Stimulated activated naive B cell treated with anti-CD40 and anti-IgM and Interleukin-4, amounts not matched to agents 10 μg/mL and 1 μg/mL and 100 μg/mL, for 72 hours (primary cell): Measurements from ENCODE around the gene ERH.

ENCODE experiments used
- ATAC-seq, 2 donors: fragments of 150-1000 bp; cut with Tn5 transposase; replicated peaks; 2 replicates each; pipeline ENCODE4 v1.10.0; 2021; ENCODE audit warnings: moderate library complexity in 1 of 2
- DNase-seq: peaks from one replicate; pipeline ENCODE4 v3.0.0; 2021
- H3K27ac Mint-ChIP-seq: one replicate; pipeline ENCODE4 v1.8.0; 2022; ENCODE audit warnings: mild to moderate bottlenecking, mixed read lengths
- H3K27me3 Mint-ChIP-seq, 2 donors: one replicate each; pipeline ENCODE4 v1.8.0; 2022; ENCODE audit warnings: mixed read lengths in 2 of 2
- H3K36me3 Mint-ChIP-seq, 2 donors: one replicate each; pipeline ENCODE4 v1.8.0; 2022; ENCODE audit warnings: mixed read lengths in 2 of 2, mild to moderate bottlenecking in 1 of 2
- H3K4me1 Mint-ChIP-seq, 2 donors: one replicate each; pipeline ENCODE4 v1.8.0; 2022; ENCODE audit warnings: mixed read lengths in 2 of 2, mild to moderate bottlenecking in 1 of 2
- H3K4me3 Mint-ChIP-seq, 2 donors: one replicate each; pipeline ENCODE4 v1.8.0; 2022; ENCODE audit warnings: mild to moderate bottlenecking in 2 of 2, mixed read lengths in 2 of 2, moderate library complexity in 1 of 2
- H3K9me3 Mint-ChIP-seq, 2 donors: one replicate each; pipeline ENCODE4 v1.8.0; 2022; ENCODE audit warnings: mixed read lengths in 2 of 2, mild to moderate bottlenecking in 1 of 2

ERH gene

DNA sequence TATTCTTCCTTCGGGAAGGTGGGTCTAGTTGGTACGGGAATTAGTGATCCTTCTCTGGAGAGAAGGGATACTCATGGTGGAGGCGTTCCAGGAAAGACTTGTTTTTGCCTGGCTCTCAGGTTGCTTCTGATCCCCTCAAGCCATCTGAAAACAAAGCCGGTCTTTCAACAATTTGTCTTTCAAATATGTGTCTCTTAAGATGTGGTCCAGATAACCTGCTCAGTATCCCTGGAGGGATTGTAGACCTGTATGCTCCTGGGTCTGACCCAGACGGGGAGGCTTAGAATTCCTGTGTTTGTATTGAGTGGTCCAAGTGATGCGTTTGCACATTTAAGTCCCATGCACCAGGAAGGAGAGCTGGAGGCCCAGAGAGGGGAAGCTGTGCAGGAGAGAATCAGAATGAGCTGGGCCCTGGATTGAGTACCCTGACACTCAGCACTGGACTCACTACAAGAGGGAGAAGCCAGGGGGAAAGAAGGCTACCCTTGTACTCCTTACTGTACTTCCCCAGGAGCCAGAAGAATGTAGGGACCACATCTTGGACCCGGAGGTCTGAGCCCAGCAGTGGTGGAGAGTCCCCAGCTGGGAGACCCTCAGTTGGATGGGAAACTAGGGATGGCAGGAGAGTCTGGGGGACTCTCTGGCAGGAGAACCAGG is 40.4 kb downstream of the ERH start:
- Mint-ChIP-seq H3K9me3 (no peaks in the 10 kb centered on the region), H3K4me1 (peaks cover 55 to 62% of the 10 kb centered on the region in 2 donors), H3K4me3 (no peak overlapping the region), H3K27me3 (no peaks in the 10 kb centered on the region), H3K36me3 (no peaks in the 10 kb centered on the region), H3K27ac (peak overlapping the region; percentile 6)
- no peak for DNase-seq
- ATAC-seq = no peak

DNA sequence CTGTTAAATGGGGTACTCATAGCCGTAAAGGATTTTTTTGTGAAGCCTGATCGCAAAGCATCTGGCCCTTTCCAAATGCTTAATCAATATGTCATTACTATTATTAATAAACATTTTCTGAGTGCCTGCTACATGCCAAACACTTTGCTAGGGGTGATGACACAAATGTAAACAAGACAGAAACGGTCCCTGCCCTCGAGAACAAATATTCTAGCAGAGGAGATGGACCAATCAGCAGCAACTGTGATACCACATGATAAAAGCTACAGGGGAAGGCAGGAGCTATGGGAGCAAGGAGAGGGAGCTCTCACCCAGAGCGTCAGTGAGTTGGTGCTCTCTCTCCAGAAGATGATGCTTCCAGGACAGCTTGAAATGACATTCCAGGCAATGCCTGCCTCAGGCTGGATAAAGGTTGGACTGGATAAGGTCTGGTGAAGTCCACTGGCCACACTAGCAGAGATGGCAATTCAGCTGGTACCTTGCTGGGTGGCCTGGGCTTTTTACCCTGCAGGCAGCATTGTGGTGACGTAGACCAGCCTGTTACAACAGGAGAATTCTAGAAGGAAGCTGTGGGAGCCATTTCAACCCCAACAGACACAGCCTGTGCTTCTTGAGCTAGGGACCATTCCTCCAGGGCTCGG is 41.1 kb downstream of the ERH start:
- Mint-ChIP-seq H3K4me3 (no peak overlapping the region), H3K9me3 (no peaks in the 10 kb centered on the region), H3K4me1 (peaks cover 61 to 68% of the 10 kb centered on the region in 2 donors), H3K27me3 (no peaks in the 10 kb centered on the region), H3K27ac (no peak overlapping the region), H3K36me3 (no peaks in the 10 kb centered on the region)
- ATAC-seq (no peak), DNase-seq (no peak)

GRCh38 chr14:69355607-69356281 is 42.4 kb downstream of the ERH start:
- DNase-seq = no peak
- H3K27me3 Mint-ChIP-seq = no peaks in the 10 kb centered on the region
- H3K9me3 Mint-ChIP-seq = no peaks in the 10 kb centered on the region
- H3K36me3 Mint-ChIP-seq = no peaks in the 10 kb centered on the region
- peak overlapping the region; percentile 98 for H3K27ac Mint-ChIP-seq
- peaks cover 65 to 67% of the 10 kb centered on the region in 2 donors for H3K4me1 Mint-ChIP-seq
- ATAC-seq = no peak
- H3K4me3 Mint-ChIP-seq = peak overlapping the region; percentile 74 to 80

GRCh38 chr14:69355154-69355597 is 42.9 kb downstream of the ERH start:
- Mint-ChIP-seq H3K9me3 (no peaks in the 10 kb centered on the region), H3K4me1 (peaks cover 60 to 61% of the 10 kb centered on the region in 2 donors)

DNA sequence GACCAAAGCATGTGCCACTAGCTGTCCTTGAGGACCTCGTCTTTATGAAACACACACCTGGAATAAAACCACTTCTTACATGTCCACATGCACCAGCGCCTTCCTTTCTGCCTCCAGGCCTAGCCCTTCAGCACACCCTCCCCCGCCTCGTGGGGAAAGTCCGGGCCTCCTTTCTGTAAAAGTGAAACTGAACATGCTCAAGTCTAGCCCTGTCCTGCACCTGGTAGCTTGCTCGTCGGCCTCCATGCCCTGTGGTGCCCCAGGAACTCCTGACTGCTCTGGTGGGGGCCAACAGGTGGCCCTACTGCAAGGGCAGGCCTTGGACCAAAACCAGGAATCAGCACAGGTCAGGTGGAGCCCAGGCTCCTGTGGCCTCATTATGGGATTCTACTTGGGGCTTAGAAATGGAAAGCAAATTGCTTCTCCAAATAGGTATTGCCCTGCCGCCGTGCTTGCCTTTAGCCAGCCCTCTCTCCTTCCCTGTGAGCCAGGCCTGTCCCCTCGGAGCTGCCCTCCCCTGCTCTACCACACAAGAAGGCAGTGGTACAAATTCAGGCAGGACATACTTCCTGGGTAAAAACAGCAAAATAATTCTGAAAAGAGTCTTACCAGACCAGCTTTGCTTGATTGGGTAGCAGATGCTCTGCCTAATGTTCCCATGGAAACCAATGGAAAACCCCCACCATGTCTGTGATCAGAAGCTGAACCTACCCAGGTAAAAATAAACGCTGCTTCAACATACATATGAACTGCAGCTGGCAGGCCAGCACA is 43.5 kb downstream of the ERH start:
- H3K4me1 Mint-ChIP-seq = peaks cover 59 to 60% of the 10 kb centered on the region in 2 donors
- peak; percentile 88 to 94 for ATAC-seq
- H3K27ac Mint-ChIP-seq = peak overlapping the region; percentile 98
- no peaks in the 10 kb centered on the region for H3K36me3 Mint-ChIP-seq
- H3K9me3 Mint-ChIP-seq = no peaks in the 10 kb centered on the region
- peak overlapping the region; percentile 74 to 80 for H3K4me3 Mint-ChIP-seq
- DNase-seq = peak; percentile 81
- H3K27me3 Mint-ChIP-seq = peaks cover 0 to under 1% of the 10 kb centered on the region in 2 donors

More at GRCh38 chr14:69355154-69355597, 42.9 kb downstream of the ERH start:
- Mint-ChIP-seq H3K36me3 (no peaks in the 10 kb centered on the region), H3K27ac (peak overlapping the region; percentile 98), H3K27me3 (no peaks in the 10 kb centered on the region), H3K4me3 (peak overlapping the region; percentile 74 to 80)
- no peak for DNase-seq
- ATAC-seq = no peak

DNA sequence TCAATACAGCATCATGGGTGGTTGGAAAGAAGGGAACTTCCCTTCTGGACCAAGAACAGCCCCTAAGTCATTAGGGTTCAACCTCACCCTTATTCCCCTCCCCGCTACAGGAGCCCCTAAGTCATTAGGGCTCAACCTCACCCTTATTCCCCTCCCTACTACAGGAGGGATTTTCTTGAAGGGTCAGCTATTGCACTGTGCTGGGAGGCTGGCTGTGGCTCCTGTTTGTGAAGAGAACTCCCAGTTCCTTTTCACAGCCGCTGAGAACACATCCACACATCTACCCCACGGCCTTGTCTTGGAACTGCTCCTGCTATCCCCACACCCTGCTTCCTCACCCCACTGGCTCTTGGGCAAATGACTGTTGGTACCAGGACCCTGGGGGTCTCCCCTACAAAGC is 44.9 kb downstream of the ERH start:
- Mint-ChIP-seq H3K4me1 (peaks cover 47 to 49% of the 10 kb centered on the region in 2 donors), H3K9me3 (no peaks in the 10 kb centered on the region), H3K36me3 (no peaks in the 10 kb centered on the region), H3K27me3 (peaks cover 0 to 4% of the 10 kb centered on the region in 2 donors), H3K27ac (no peak overlapping the region), H3K4me3 (no peak overlapping the region)
- DNase-seq (no peak), ATAC-seq (no peak)

DNA sequence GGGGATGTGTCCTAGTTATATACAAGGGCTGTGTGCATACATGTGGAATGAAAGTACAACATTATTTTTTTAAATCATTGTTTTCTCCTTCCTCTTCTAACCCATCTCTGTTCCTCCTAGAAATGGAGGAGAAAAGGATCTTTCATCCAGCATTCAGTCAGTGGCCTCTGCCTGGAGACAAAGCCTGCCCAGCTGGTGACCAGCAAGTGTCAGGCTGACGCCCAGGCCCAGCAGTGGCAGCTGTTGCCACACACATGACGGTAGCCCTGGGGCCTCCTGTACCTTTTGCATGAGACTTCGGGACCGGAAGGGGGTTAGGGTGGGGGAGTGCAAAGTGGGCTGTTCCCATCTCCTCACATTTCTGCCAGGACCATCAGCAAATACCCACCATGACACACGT is 46.2 kb downstream of the ERH start:
- DNase-seq = no peak
- Mint-ChIP-seq H3K9me3 (no peaks in the 10 kb centered on the region), H3K4me3 (no peak overlapping the region), H3K4me1 (peaks cover 38 to 42% of the 10 kb centered on the region in 2 donors), H3K27ac (peak overlapping the region; percentile 71), H3K27me3 (peaks cover 0 to 4% of the 10 kb centered on the region in 2 donors), H3K36me3 (no peaks in the 10 kb centered on the region)
- no peak for ATAC-seq

GRCh38 chr14:69351385-69351784 is 46.7 kb downstream of the ERH start:
- ATAC-seq (no peak), DNase-seq (no peak)
- no peaks in the 10 kb centered on the region for H3K9me3 Mint-ChIP-seq
- no peak overlapping the region for H3K27ac Mint-ChIP-seq
- H3K27me3 Mint-ChIP-seq = peaks cover 0 to 4% of the 10 kb centered on the region in 2 donors
- H3K4me3 Mint-ChIP-seq = no peak overlapping the region
- H3K4me1 Mint-ChIP-seq = peaks cover 38 to 42% of the 10 kb centered on the region in 2 donors
- no peaks in the 10 kb centered on the region for H3K36me3 Mint-ChIP-seq

DNA sequence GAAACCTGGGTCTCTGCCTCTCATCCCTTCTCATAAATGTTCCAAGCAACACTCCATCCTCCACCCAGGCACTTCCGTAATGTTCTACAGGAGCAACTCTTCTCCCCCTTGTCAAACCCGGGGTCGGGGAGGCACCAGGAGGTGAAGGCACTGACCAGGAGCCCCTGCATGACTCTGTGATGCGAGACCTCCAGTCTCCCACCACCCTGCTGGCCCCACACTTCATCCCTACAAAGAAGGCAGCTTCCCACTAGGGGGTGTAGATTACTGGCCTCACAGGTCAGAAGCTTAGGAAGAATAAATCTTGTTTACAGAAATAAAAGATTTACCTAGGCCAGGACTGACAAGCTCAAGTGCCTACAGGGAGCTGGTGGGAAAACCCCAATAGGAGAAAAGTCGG is 47.2 kb downstream of the ERH start:
- ATAC-seq (no peak), DNase-seq (no peak)
- Mint-ChIP-seq H3K27me3 (peaks cover 0 to 4% of the 10 kb centered on the region in 2 donors), H3K4me3 (no peak overlapping the region), H3K9me3 (no peaks in the 10 kb centered on the region), H3K36me3 (no peaks in the 10 kb centered on the region), H3K4me1 (peaks cover 37 to 42% of the 10 kb centered on the region in 2 donors), H3K27ac (no peak overlapping the region)

- H3K36me3 Mint-ChIP-seq = no peaks in the 10 kb centered on the region
- H3K27ac Mint-ChIP-seq = no peak overlapping the region
- H3K9me3 Mint-ChIP-seq = no peaks in the 10 kb centered on the region
- no peak for DNase-seq
- H3K27me3 Mint-ChIP-seq = peaks cover 4 to 6% of the 10 kb centered on the region in 2 donors
- no peak for ATAC-seq
- peaks cover 21 to 27% of the 10 kb centered on the region in 2 donors for H3K4me1 Mint-ChIP-seq
- no peak overlapping the region for H3K4me3 Mint-ChIP-seq
Measured at GRCh38 chr14:69349091-69349777, 48.9 kb downstream of the ERH start.

DNA sequence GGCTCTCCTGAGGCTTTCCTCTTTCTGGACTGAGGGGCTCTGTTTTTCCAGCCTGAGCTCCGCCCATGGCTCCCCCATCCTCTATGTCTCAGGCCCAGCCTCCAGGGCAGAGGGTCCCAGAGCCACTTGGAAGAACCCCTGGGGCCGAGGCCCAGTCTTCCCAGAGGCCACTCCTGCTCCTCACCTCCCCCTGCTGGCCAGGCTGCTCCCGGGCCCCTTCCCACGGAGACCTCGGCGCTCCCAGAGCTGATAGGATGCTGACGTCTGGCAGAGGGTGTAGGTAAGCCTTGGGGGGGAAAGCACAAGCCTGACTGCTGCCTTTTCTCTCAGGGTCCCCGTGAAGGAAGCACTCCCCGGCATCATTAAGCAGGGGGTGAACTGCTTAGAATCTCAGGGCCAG is 51.4 kb downstream of the ERH start:
- Mint-ChIP-seq H3K36me3 (no peaks in the 10 kb centered on the region), H3K4me1 (peaks cover 3 to 6% of the 10 kb centered on the region in 2 donors)
- ATAC-seq = no peak

DNA sequence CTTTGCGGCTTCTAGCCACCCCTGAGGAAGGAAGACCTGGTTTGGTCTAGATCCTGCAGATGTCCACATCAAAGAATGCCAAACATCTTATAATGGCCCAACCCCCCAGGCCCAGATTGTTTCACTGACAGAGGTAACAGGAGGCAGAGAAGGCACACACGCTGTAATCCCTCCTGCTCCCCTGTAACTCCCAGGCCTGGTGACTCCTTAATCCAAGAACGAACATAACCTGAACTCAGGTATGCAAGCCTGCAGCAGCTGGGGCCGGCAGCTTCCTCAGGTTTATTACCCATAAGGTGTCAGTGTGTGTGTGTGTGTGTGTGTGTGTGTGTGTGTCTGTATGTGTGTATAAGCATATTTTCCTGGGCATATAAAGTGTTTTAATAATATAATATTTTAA is 52.7 kb downstream of the ERH start:
- Mint-ChIP-seq H3K27me3 (peaks cover 18 to 20% of the 10 kb centered on the region in 2 donors), H3K4me1 (no peaks in the 10 kb centered on the region), H3K27ac (no peak overlapping the region), H3K4me3 (no peak overlapping the region), H3K36me3 (no peaks in the 10 kb centered on the region), H3K9me3 (no peaks in the 10 kb centered on the region)
- no peak for ATAC-seq
- DNase-seq = no peak

More for the DNA sequence above, 51.4 kb downstream of the ERH start:
- DNase-seq = no peak
- Mint-ChIP-seq H3K27me3 (peaks cover 7 to 13% of the 10 kb centered on the region in 2 donors), H3K4me3 (no peak overlapping the region), H3K27ac (no peak overlapping the region), H3K9me3 (no peaks in the 10 kb centered on the region)

DNA sequence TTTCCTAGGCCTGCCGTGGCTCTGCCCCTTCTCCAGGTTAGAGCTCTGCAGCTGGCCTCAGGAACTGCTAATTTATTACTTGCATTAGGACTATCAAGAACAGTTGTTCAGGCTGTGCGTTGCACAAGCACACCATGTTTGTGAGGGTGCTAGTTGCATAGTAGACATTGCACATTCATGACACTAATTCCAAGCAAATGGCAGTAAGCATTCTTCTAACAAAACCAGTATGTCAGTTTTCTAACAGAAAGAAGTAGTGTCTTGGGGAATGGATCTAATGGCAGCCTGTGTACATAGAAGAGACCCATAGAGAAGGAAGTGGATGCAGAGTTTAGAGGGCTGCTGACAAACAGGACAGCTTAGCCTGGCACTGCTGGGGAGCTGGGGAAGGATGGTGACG is 53.9 kb downstream of the ERH start:
- Mint-ChIP-seq H3K4me3 (no peak overlapping the region), H3K36me3 (no peaks in the 10 kb centered on the region), H3K27ac (no peak overlapping the region), H3K9me3 (no peaks in the 10 kb centered on the region), H3K27me3 (peaks cover 16 to 23% of the 10 kb centered on the region in 2 donors), H3K4me1 (no peaks in the 10 kb centered on the region)
- DNase-seq (no peak), ATAC-seq (no peak)
